Measurements from ENCODE around the gene FBXO9. TPM values are rescaled to one million over a fixed set of nuclear protein-coding genes. Genes with fewer than 3 reads are reported as not detected.

Gene FBXO9
- total and polyA plus RNA-seq, 10 of the 15 experiments (the other 5 are each of a cell fraction or from before 2014, with no cell fraction given), result 9.9 to 68.9 (median 31.3) TPM

GRCh38 chr6:53070806-53071205 lies 5.6 kb downstream of the FBXO9 start (continued):
- TF ChIP-seq ZBTB40 (IDR thresholded peaks at IDR 0.05; ENCODE audit: borderline replicate concordance), result no peak
- TF ChIP-seq RAD21 (IDR thresholded peaks at IDR 0.05; ENCODE audit: insufficient read depth, low read depth, low read length), result peak; percentile 24; the same call in 1 of the 2 replicates
- no peak for TF ChIP-seq RFX5 (IDR thresholded peaks at IDR 0.05; ENCODE audit: low read depth, low read length)
- no peak; the same call in 1 of the 2 replicates for TF ChIP-seq BACH1 (IDR thresholded peaks at IDR 0.05; ENCODE audit: borderline replicate concordance)
- TF ChIP-seq REST (IDR thresholded peaks at IDR 0.05; ENCODE audit: low read depth, low read length), result no peak
- TF ChIP-seq GABPA (IDR thresholded peaks at IDR 0.05; ENCODE audit: low read depth), result no peak
- TF ChIP-seq JUND (IDR thresholded peaks at IDR 0.05; ENCODE audit: low read depth, low read length), result 0 out of 2 replicates have a peak, but pooled peaks have one; percentile 59
- no peak for TF ChIP-seq BMI1 (IDR thresholded peaks at IDR 0.05; ENCODE audit: borderline replicate concordance)
- TF ChIP-seq USF1 (IDR thresholded peaks at IDR 0.05; ENCODE audit: borderline replicate concordance, extremely low read length, insufficient read depth, low read depth, low read length), result no peak
- TF ChIP-seq RBBP5 (conservative IDR thresholded peaks at IDR 0.05), result no peak
- no peak for TF ChIP-seq HDAC2 (IDR thresholded peaks at IDR 0.05)
- no peak for TF ChIP-seq LARP7 (IDR thresholded peaks at IDR 0.05)
- TF ChIP-seq KLF5 (IDR thresholded peaks at IDR 0.05; ENCODE audit: partially characterized antibody), result no peak
